Activated CD8-positive, alpha-beta T cell treated with anti-CD3 and anti-CD28 coated beads, Interleukin-2, amount 10 ng/mL, durations not matched to agents 7 days and 5 days (primary cell): Measurements from ENCODE around the gene MOCS1. TPM values are rescaled to one million over a fixed set of nuclear protein-coding genes. Genes with fewer than 3 reads are reported as not detected.

Experiments used
- total RNA-seq, 2 experiments: library from RNA; stranded (reverse); gene quantifications; one replicate each; pipeline ENCODE4 v1.2.3, GENCODE V29; 2021

MOCS1 gene
- total RNA-seq, 2 experiments from 2014 or later, result not detected

Other genes starting within 250 kb of the MOCS1 start
- gene KIF6, start 209.1 kb downstream of the MOCS1 start, total RNA-seq, result not detected
- not detected for gene DAAM2, start 142.1 kb downstream of the MOCS1 start, total RNA-seq